NB4 (cell line): Measurements from ENCODE around the gene ZFP36L1.
A peak's percentile ranks its signal among the peaks of the same experiment; 100 is the strongest.

Experiments used
- MAX ChIP-seq: IDR thresholded peaks from 2 replicates; pipeline ENCODE4 v1.6.1; 2011; ENCODE audit warnings: low read depth, low read length
- MYC ChIP-seq: IDR thresholded peaks from 2 replicates; pipeline ENCODE4 v1.6.1; 2011; ENCODE audit warnings: low read depth, low read length
- POLR2A ChIP-seq: IDR thresholded peaks from 2 replicates; pipeline ENCODE4 v1.6.1; 2011; ENCODE audit warnings: mild to moderate bottlenecking; ENCODE audit not compliant: insufficient read length; ENCODE audit errors: extremely low read depth
- TF ChIP-seq, protein P1 (sequence below): IDR thresholded peaks from one replicate; pipeline ENCODE4 v1.5.1; 2012; ENCODE audit warnings: low read depth, low read length

DNA sequence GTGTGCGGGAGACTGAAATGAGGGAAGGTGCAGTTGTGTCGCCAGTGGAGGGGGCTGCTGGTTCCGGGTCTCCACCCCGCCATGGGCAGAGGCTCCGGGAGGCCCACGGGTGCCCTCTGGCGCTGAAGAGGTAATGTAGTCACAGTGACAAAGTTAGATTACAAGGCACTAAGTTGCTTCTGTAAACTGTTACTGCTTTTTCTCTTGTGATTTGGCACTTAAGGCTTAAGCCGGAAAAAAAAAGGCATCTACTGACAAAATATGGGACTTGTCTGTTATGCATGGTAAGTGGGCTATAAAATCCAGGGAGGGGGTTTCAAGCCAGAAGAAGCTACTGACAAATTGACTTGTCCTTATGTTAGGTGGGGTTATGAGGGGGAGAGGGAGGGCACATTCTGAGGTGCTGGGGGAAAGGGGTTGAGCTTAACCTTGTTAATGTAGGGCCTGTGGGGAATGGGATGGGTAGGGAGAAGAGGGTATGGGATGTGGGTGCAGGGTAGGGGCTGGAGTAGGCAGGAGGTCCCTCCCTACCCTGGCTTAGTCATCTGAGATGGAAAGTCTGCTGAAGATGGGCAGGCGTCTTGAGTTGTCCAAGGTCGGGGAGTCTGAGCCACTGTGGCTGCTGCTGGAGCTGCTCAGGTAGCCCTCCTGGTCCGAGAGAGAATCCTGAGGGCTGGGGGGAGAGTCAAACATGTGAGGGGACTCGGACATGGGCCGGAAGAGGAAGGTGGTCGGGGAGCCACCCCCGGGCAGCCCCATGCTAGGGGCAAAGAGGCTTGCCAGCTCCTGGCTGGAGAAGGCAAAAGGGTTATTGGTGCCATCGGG lies 3.7 kb downstream of the ZFP36L1 start:
- no peak for TF ChIP-seq POLR2A
- TF ChIP-seq, protein P1, sequence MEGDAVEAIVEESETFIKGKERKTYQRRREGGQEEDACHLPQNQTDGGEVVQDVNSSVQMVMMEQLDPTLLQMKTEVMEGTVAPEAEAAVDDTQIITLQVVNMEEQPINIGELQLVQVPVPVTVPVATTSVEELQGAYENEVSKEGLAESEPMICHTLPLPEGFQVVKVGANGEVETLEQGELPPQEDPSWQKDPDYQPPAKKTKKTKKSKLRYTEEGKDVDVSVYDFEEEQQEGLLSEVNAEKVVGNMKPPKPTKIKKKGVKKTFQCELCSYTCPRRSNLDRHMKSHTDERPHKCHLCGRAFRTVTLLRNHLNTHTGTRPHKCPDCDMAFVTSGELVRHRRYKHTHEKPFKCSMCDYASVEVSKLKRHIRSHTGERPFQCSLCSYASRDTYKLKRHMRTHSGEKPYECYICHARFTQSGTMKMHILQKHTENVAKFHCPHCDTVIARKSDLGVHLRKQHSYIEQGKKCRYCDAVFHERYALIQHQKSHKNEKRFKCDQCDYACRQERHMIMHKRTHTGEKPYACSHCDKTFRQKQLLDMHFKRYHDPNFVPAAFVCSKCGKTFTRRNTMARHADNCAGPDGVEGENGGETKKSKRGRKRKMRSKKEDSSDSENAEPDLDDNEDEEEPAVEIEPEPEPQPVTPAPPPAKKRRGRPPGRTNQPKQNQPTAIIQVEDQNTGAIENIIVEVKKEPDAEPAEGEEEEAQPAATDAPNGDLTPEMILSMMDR = peak; percentile 85
- peak; percentile 50; the same call in 1 of the 2 replicates for TF ChIP-seq MAX
- no peak for TF ChIP-seq MYC
